Measurements from ENCODE around the gene TBC1D17. TPM values are rescaled to one million over a fixed set of nuclear protein-coding genes. Genes with fewer than 3 reads are reported as not detected.

The TBC1D17 gene
- total RNA-seq, 3 donors from 2014 or later, result 21.0 to 31.8 (median 30.4) TPM

DNA sequence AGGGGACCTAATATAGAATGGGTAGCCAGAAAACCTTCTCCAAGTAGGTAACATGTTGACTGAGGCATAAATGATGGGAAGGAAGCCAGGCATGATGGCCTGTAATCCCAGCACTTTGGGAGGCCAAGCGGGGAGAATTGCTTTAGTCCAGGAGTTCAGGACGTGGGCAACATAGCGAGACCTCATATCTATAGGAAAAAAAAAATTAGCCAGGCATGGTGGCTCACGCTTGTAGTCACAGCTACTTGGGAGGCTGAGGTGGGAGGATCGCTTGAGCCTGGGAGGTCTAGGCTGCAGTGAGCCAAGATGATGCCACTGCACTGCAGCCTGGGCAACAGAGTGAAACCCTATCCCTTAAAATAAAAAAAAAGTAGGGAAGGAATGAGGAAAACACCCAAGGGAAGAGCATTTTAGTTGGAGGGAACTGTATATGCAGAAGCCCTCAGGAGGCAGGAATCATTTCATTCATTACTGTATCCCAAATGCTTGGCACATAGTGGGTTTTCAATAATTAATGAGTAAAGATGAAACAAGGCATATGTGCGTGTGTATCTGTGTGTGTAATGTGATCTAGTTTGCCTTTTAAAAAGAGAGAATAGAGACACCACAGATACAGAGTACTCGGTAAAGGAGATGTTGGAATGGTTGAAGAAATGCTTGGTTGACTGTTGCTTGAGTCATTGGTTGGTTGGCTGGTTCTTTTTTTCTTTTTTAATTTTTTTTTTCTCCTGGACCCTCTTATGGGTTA lies 54.0 kb downstream of the TBC1D17 start:
- intact Hi-C loops (cut with DNase I; ENCODE audit: low total_unique reads), result no loop called here
- TF ChIP-seq, protein P1, sequence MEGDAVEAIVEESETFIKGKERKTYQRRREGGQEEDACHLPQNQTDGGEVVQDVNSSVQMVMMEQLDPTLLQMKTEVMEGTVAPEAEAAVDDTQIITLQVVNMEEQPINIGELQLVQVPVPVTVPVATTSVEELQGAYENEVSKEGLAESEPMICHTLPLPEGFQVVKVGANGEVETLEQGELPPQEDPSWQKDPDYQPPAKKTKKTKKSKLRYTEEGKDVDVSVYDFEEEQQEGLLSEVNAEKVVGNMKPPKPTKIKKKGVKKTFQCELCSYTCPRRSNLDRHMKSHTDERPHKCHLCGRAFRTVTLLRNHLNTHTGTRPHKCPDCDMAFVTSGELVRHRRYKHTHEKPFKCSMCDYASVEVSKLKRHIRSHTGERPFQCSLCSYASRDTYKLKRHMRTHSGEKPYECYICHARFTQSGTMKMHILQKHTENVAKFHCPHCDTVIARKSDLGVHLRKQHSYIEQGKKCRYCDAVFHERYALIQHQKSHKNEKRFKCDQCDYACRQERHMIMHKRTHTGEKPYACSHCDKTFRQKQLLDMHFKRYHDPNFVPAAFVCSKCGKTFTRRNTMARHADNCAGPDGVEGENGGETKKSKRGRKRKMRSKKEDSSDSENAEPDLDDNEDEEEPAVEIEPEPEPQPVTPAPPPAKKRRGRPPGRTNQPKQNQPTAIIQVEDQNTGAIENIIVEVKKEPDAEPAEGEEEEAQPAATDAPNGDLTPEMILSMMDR (IDR thresholded peaks at IDR 0.05), result no peak
- TF ChIP-seq POLR2AphosphoS5 (IDR thresholded peaks at IDR 0.05) (no peak), POLR2A (IDR thresholded peaks at IDR 0.05) (no peak)
- H3K27ac ChIP-seq, result peak overlapping the region in 1 of 2 donors; percentile 97
- no peaks in the 10 kb centered on the region for H3K36me3 ChIP-seq
- H3K9me3 ChIP-seq, result no peaks in the 10 kb centered on the region
- H3K4me3 ChIP-seq, result no peak overlapping the region
- DNase-seq (ENCODE audit: low spot score in 2 of 2), result no peak
- H3K27me3 ChIP-seq, result no peaks in the 10 kb centered on the region
- H3K4me1 ChIP-seq, result peaks cover 4 to 11% of the 10 kb centered on the region in 2 donors

DNA sequence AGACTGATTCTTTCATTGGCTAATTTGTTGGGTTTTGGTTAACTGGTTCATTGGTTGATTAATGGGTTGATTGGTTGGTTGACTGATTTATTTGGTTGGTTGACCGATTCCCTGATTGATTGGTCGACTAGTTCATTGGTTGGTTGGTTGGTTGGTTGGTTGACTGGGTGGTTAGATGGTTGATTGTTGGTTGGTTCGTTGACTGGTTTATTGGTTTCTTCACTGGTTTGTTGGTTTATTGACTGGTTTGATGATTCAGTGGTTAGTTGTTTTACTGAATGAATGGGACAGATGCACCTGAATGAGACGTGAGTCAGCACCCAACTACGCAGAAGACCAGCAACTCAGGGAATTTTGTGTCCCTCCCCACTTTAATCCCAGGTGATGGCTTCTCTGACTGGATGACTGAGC lies 54.5 kb downstream of the TBC1D17 start:
- H3K27ac ChIP-seq, result no peak overlapping the region
- no peaks in the 10 kb centered on the region for H3K36me3 ChIP-seq
- TF ChIP-seq POLR2A (IDR thresholded peaks at IDR 0.05), result no peak
- TF ChIP-seq, protein P1 (IDR thresholded peaks at IDR 0.05), result no peak
- no peak for TF ChIP-seq POLR2AphosphoS5 (IDR thresholded peaks at IDR 0.05)
- no peak for DNase-seq (ENCODE audit: low spot score in 2 of 2)
- H3K4me3 ChIP-seq, result no peak overlapping the region
- intact Hi-C loops (cut with DNase I; ENCODE audit: low total_unique reads), result no loop called here
- no peaks in the 10 kb centered on the region for H3K27me3 ChIP-seq
- H3K9me3 ChIP-seq, result no peaks in the 10 kb centered on the region
- peaks cover 4 to 10% of the 10 kb centered on the region in 2 donors for H3K4me1 ChIP-seq

DNA sequence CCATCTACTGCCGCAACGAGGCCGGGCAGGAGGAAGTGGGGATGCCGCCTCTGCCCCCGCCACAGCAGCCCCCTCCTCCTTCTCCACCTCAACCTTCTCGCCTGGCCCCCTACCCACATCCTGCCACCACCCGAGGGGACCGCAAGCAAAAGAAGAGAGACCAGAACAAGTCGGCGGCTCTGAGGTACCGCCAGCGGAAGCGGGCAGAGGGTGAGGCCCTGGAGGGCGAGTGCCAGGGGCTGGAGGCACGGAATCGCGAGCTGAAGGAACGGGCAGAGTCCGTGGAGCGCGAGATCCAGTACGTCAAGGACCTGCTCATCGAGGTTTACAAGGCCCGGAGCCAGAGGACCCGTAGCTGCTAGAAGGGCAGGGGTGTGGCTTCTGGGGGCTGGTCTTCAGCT lies 55.2 kb downstream of the TBC1D17 start:
- H3K4me3 ChIP-seq, result no peak overlapping the region
- intact Hi-C loops (cut with DNase I; ENCODE audit: low total_unique reads), result no loop called here

DNA sequence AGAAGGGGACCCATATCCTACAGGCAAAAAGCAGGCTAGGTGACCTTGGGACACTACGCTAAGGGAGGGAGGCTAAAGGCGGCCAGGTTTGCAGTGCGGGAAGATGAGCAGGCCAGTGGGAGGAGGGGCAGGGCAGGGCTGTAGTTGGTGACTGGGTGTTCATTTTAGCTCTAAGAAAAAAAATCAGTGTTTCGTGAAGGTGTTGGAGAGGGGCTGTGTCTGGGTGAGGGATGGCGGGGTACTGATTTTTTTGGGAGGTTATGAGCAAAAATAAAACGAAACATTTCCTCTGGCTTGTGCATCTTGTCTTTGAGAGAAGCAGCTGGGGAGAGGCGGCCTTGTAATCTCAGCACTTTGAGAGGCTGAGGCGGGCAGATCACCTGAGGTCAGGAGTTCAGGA lies 56.1 kb downstream of the TBC1D17 start:
- Histone ChIP-seq H3K4me1 (no peaks in the 10 kb centered on the region), H3K9me3 (no peaks in the 10 kb centered on the region), H3K27me3 (no peaks in the 10 kb centered on the region), H3K27ac (no peak overlapping the region), H3K36me3 (no peaks in the 10 kb centered on the region), H3K4me3 (no peak overlapping the region)
- intact Hi-C loops (cut with DNase I; ENCODE audit: low total_unique reads), result no loop called here
- no peak for DNase-seq (ENCODE audit: low spot score in 2 of 2)
- TF ChIP-seq, protein P1 (IDR thresholded peaks at IDR 0.05), result no peak
- no peak for TF ChIP-seq POLR2A (IDR thresholded peaks at IDR 0.05)
- no peak for TF ChIP-seq POLR2AphosphoS5 (IDR thresholded peaks at IDR 0.05)

More for the DNA sequence above, 55.2 kb downstream of the TBC1D17 start:
- Histone ChIP-seq H3K36me3 (no peaks in the 10 kb centered on the region), H3K9me3 (no peaks in the 10 kb centered on the region), H3K27ac (no peak overlapping the region), H3K27me3 (no peaks in the 10 kb centered on the region), H3K4me1 (peaks cover 3 to 4% of the 10 kb centered on the region in 2 donors)
- DNase-seq (ENCODE audit: low spot score in 2 of 2), result no peak
- TF ChIP-seq POLR2AphosphoS5 (IDR thresholded peaks at IDR 0.05) (no peak), POLR2A (IDR thresholded peaks at IDR 0.05) (no peak)
- TF ChIP-seq, protein P1 (IDR thresholded peaks at IDR 0.05), result no peak

DNA sequence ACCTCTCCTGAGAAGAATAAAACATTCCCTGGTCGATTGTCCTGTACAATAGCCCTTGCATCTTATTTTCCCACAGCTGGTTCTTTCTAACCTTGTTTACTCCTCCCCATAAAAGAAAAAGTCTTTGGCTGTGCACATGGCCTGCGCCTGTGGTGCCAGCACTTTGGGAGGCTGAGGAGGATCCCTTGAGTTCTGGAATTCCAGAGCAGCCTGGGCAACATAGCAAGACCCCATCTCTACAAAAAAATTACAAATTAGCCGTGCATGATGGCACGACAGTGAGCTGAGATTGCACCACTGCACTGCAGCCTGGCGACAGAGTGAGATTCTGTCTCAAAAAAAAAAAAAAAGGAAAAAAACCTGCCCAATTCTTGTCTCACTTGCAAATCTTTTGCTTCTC lies 59.0 kb downstream of the TBC1D17 start:
- H3K27me3 ChIP-seq, result no peaks in the 10 kb centered on the region
- intact Hi-C loops (cut with DNase I; ENCODE audit: low total_unique reads), result no loop called here
- TF ChIP-seq POLR2A (IDR thresholded peaks at IDR 0.05) (no peak), POLR2AphosphoS5 (IDR thresholded peaks at IDR 0.05) (no peak)
- TF ChIP-seq, protein P1 (IDR thresholded peaks at IDR 0.05), result no peak
- H3K27ac ChIP-seq, result no peak overlapping the region
- H3K36me3 ChIP-seq, result no peaks in the 10 kb centered on the region
- H3K9me3 ChIP-seq, result no peaks in the 10 kb centered on the region
- no peak overlapping the region for H3K4me3 ChIP-seq
- no peak for DNase-seq (ENCODE audit: low spot score in 2 of 2)
- H3K4me1 ChIP-seq, result no peaks in the 10 kb centered on the region

All from breast epithelium (tissue), 4 donors.